ENCODE data around the gene CSGALNACT2.

The CSGALNACT2 gene

DNA sequence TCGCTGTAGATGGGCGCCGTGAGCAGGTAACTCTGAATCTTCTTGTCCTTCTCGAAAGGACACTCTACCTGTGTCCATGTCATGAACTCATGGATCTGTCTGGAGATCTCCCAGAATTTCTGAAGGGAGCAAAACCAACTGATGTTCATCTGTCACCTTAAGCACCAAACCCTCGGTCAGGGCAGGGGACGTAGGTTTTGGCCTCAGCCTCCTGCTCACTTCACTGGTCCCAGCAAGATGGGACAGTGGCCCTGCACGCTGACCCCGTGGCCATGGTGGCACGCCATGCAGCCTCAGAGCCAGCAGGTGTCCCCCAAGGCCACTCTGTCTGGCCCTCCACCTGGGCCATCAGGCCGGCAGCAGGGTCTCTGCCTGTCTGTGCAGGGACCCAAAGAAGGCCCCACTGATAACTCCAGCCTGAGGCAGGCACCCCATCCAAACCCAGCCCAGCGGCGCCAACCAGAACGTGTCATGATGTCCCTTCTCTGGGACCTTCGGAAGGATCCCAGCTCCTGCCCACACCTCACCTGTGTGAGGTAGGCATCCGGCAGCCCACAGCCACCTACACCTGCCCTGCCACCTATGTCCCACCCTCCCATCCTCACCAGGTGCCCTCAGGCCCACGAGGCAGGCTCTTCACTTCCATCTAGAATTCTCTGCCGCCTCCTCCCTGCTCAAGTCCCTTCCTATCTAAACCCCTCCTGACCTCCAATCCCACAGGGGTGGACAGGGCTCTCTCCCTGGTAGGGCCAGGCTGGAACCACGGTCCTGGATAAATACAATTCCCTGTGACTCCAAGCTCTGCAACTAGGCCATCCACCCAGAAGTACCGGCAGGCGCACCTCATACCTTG lies 59.0 kb downstream of the CSGALNACT2 start:
- no peak overlapping the region for H3K4me3 ChIP-seq (ENCODE audit: low read length)
- DNase-seq (ENCODE audit: low read depth, low spot score) = no peak

GRCh38 chr10:43197834-43198681 lies 59.8 kb downstream of the CSGALNACT2 start:
- peak; percentile 12 for DNase-seq (ENCODE audit: low read depth, low spot score)
- no peak overlapping the region for H3K4me3 ChIP-seq (ENCODE audit: low read length)

DNA sequence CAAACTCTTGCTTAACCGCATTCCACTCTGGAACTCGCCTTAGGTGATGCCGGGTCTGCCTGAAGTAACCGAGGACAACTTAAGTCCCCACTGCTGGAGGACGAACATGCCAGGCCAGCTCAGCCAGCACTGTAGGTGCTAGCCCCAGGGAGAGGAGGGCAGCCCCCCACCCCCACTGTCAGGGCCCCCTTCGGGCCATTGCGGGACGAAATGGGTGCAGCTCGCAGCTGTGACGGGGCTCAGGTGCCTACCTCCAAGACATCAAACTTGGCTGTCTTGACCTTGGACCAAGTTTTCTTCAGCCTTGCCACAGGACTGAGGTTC lies 60.4 kb downstream of the CSGALNACT2 start:
- no peak for DNase-seq (ENCODE audit: low read depth, low spot score)
- H3K4me3 ChIP-seq (ENCODE audit: low read length) = no peak overlapping the region

- DNase-seq (ENCODE audit: low read depth, low spot score) = no peak
- H3K4me3 ChIP-seq (ENCODE audit: low read length) = no peak overlapping the region
Measured at GRCh38 chr10:43199088-43199683, 60.9 kb downstream of the CSGALNACT2 start.

DNA sequence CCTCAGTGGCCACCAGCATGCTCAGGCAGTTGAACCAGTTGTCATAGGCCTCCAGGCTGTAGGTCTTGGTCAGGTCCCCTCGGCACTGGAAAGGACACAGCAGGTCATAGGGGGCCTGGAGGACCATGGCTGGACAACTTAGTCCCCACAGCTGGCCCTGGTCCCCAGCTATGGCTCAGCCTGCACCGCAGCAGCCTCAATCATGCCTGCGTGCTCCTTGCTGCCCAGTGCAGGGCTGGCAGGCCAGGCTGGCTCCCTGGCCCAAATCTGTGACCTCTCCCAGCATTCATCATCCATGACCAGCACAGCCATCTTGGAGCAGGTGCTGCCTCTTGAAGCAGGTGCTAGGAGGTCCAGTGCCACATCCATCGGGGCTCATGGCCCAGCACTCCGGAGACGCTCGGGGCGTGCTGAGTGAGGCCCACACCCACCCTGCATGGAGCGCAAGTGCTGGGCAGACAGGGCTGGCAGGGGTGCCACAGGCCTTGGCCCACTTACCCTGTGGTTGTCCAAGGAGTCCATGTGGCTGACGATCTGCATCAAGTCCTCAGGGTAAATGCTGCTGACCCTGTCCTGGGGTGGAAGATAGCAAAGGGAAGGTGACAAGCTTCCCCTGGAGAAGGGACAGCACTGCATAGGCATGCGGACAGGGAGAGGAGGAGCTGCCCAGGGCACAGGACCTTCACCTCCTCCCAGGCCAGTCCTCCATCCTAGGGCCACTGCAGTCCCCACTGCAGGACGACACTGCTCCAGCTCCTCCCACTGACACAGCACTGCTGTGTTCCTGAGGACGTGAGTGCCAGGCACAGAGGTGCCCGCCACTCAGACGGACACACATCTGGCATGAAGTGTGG lies 61.7 kb downstream of the CSGALNACT2 start:
- H3K4me3 ChIP-seq (ENCODE audit: low read length) = no peak overlapping the region
- no peak for DNase-seq (ENCODE audit: low read depth, low spot score)

- no peak overlapping the region for H3K4me3 ChIP-seq (ENCODE audit: low read length)
- DNase-seq (ENCODE audit: low read depth, low spot score) = no peak
Measured at GRCh38 chr10:43200538-43201390, 62.5 kb downstream of the CSGALNACT2 start.

GRCh38 chr10:43201545-43202131 lies 63.4 kb downstream of the CSGALNACT2 start:
- no peak for DNase-seq (ENCODE audit: low read depth, low spot score)
- H3K4me3 ChIP-seq (ENCODE audit: low read length) = no peak overlapping the region

DNA sequence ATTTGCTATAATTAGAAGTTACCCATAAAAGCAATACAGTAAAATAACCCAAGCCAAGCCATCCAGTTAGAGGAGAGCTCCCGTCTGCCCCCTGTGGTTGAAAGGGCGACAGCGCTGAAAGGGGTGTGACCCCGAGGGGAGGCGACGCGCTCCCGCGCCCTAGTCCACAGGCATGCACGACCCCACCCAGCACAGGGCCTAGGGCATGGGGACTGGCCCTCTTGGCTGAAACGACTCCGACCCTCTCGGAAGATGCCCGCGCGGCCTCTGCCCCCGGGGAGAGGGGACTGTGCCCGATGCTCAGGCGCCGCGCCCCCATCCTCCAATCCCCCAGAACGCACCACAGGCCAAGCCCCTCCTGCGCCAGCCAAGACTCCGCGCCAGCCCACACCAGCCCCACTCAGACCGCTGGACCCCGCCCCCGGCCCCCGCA lies 64.0 kb downstream of the CSGALNACT2 start:
- no peak for DNase-seq (ENCODE audit: low read depth, low spot score)
- peak overlapping the region; percentile 45 for H3K4me3 ChIP-seq (ENCODE audit: low read length)

GRCh38 chr10:43202657-43203447 lies 64.6 kb downstream of the CSGALNACT2 start:
- no peak for DNase-seq (ENCODE audit: low read depth, low spot score)
- H3K4me3 ChIP-seq (ENCODE audit: low read length) = peak overlapping the region; percentile 45

- DNase-seq (ENCODE audit: low read depth, low spot score) = no peak
- no peak overlapping the region for H3K4me3 ChIP-seq (ENCODE audit: low read length)
Measured at GRCh38 chr10:43203448-43204041, 65.3 kb downstream of the CSGALNACT2 start.

DNA sequence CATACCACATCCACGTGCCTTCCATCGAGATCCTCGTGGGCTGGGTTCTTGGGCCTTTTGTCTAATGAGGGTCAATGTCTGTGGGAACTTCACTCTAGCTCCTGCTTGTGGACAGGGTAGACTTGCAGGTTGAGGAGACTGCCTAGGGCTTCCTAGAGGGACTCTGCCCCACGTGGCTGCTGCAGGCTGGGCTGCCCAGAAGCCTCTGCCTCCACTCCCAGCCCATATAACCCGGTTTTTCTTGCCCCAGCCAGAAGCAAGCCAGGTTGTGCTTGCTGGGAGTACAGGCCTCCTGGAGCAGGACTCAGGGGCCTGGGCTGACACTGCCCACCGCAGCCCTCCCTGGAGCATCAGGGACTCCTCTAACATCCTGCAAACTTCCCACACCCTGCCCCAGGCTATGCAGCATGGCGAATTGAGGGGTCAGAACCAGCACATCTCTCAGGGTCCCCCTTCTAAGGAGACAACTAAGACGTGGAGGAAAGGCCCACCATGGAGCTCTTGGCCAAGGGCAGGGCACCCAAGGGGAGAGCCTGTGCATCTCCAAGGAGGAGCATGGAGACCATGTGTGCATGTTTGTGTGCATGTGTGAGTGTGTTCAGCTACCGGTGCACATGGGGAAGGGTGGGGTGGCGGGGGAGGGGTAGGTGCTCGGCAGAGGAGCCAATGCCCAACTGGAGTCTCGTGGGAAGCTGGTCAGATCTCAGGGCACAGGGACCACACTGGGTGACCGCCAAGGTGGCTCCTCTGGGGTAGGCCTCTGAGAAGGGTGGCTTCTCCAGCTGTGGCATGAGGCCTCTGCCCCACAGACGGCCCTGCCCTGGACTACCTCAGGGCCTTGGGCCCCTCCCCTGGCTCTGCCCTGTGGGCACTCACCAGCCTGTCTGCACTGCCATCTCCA lies 66.0 kb downstream of the CSGALNACT2 start:
- no peak overlapping the region for H3K4me3 ChIP-seq (ENCODE audit: low read length)
- no peak for DNase-seq (ENCODE audit: low read depth, low spot score)

GRCh38 chr10:43204943-43205671 lies 66.9 kb downstream of the CSGALNACT2 start:
- H3K4me3 ChIP-seq (ENCODE audit: low read length) = no peak overlapping the region
- DNase-seq (ENCODE audit: low read depth, low spot score) = peak; percentile 66

DNA sequence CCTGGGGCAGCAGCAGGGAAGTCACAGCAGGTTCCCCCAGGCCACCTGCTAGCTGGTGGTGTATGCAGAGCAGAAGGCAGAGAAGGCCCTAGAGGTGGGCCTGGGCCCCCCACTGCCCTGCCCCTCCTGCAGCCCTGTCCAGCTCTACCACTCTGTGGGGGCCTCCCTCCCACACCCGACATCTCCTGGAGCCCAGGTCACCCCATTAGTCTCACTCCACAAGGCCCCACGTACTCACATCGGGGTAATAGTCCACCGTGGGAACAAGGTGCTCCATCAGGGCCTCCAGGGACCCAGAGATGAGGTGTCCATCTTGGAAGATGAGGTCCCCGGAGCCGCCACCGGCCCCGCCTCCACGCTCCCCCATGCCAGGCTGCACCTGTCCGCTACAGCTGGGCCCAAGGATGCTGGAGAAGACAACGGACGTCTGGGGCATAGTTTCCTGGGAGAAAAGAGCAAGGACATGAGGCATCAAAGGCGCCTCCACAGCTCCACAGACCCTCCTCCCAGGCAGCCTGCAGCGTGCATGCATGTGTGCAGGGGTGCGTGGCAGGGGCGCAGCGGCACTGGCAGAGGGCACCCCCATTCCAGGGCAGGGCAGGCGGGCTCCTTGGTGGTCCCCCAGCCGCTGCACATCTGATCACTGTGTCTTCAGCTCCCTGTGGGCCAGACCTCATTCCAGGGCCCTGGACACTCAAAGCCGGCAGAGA lies 67.6 kb downstream of the CSGALNACT2 start:
- no peak overlapping the region for H3K4me3 ChIP-seq (ENCODE audit: low read length)
- no peak for DNase-seq (ENCODE audit: low read depth, low spot score)

- DNase-seq (ENCODE audit: low read depth, low spot score) = no peak
- H3K4me3 ChIP-seq (ENCODE audit: low read length) = no peak overlapping the region
Measured at GRCh38 chr10:43206391-43207235, 68.4 kb downstream of the CSGALNACT2 start.
